Calu3 (cell line): ENCODE data around the gene ALDH1A2. TPM values are rescaled to one million over a fixed set of nuclear protein-coding genes. Genes with fewer than 3 reads are reported as not detected.

ENCODE experiments used
- BruUV-seq: library from RNA; stranded (reverse); fragments of 400-500 nt; replicated peaks from 2 replicates; lab custom pipeline; 2021; lab: Mats Ljungman, UMichigan
- CTCF ChIA-PET: fragments of 300-600 bp; sonication (Branson Sonifier 250); formaldehyde crosslinking; loops from one replicate; lab custom pipeline; 2022; ENCODE audit warnings: antibody characterized with exemption; lab: Charles Lee
- DNase-seq: peaks from one replicate; pipeline ENCODE4 v3.0.0; 2022
- H3K27ac Mint-ChIP-seq: one replicate; pipeline ENCODE4 v1.8.0; 2022; ENCODE audit warnings: mixed read lengths; ENCODE audit not compliant: unreplicated experiment
- H3K27me3 Mint-ChIP-seq: one replicate; pipeline ENCODE4 v1.8.0; 2022; ENCODE audit warnings: mixed read lengths; ENCODE audit not compliant: unreplicated experiment
- H3K36me3 Mint-ChIP-seq: one replicate; pipeline ENCODE4 v1.8.0; 2022; ENCODE audit warnings: mild to moderate bottlenecking, moderate library complexity, mixed read lengths; ENCODE audit not compliant: insufficient read depth, unreplicated experiment
- H3K4me1 Mint-ChIP-seq: one replicate; pipeline ENCODE4 v1.8.0; 2022; ENCODE audit warnings: mild to moderate bottlenecking, low read depth, mixed read lengths; ENCODE audit not compliant: unreplicated experiment
- H3K4me3 Mint-ChIP-seq: one replicate; pipeline ENCODE4 v1.8.0; 2022; ENCODE audit warnings: mild to moderate bottlenecking, low read depth, moderate library complexity, mixed read lengths; ENCODE audit not compliant: unreplicated experiment
- H3K9me3 Mint-ChIP-seq: one replicate; pipeline ENCODE4 v1.8.0; 2022; ENCODE audit warnings: low read depth, mixed read lengths; ENCODE audit not compliant: unreplicated experiment
- CTCF ChIP-seq: fragments of 200-600 bp; IDR thresholded peaks from one replicate; pipeline ENCODE4 v1.8.0; 2022; ENCODE audit warnings: antibody characterized with exemption; ENCODE audit not compliant: unreplicated experiment
- intact Hi-C: fragments of 100-400 bp; cut with micrococcal nuclease; formaldehyde crosslinking; loops from one replicate; pipeline ENCODE4 v1.10.0; 2022; ENCODE audit not compliant: unreplicated experiment
- total RNA-seq: library from RNA; stranded (reverse); gene quantifications from 2 replicates; pipeline ENCODE4 v1.2.3, GENCODE V29; 2022

The ALDH1A2 gene
- total RNA-seq, 1 experiment from 2014 or later = 219 TPM

- Mint-ChIP-seq H3K36me3 (no peaks in the 10 kb centered on the region), H3K4me1 (no peaks in the 10 kb centered on the region), H3K27ac (no peak overlapping the region), H3K9me3 (peaks cover 7% of the 10 kb centered on the region), H3K27me3 (no peaks in the 10 kb centered on the region), H3K4me3 (no peak overlapping the region)
- no peak for DNase-seq
- TF ChIP-seq CTCF = no peak
- no TSS peak for BruUV-seq
- CTCF ChIA-PET = interaction anchor here (0.8 kb wide), 1 partner anchor 34 kb away, joined by 4 read pairs; no protein-coding TSS in a partner anchor
- intact Hi-C loops = no loop called here
These were observed 46.2 kb upstream of the ALDH1A2 start for GRCh38 chr15:58111718-58112104.

GRCh38 chr15:58110999-58111717, 45.6 kb upstream of the ALDH1A2 start:
- Mint-ChIP-seq H3K4me1 (no peaks in the 10 kb centered on the region), H3K4me3 (no peak overlapping the region), H3K9me3 (peaks cover 7% of the 10 kb centered on the region), H3K36me3 (no peaks in the 10 kb centered on the region), H3K27ac (no peak overlapping the region), H3K27me3 (no peaks in the 10 kb centered on the region)
- DNase-seq = no peak
- CTCF ChIA-PET = interaction anchor here (0.8 kb wide), 1 partner anchor 34 kb away, joined by 4 read pairs; no protein-coding TSS in a partner anchor
- intact Hi-C loops = no loop called here
- BruUV-seq = no TSS peak
- TF ChIP-seq CTCF = no peak

- H3K4me1 Mint-ChIP-seq = no peaks in the 10 kb centered on the region
- BruUV-seq = no TSS peak
- H3K27ac Mint-ChIP-seq = no peak overlapping the region
- H3K36me3 Mint-ChIP-seq = no peaks in the 10 kb centered on the region
- no peak for DNase-seq
- no peak overlapping the region for H3K4me3 Mint-ChIP-seq
- peaks cover 7% of the 10 kb centered on the region for H3K27me3 Mint-ChIP-seq
- intact Hi-C loops = no loop called here
- no peak for TF ChIP-seq CTCF
- CTCF ChIA-PET = no interaction called here
- peaks cover 7% of the 10 kb centered on the region for H3K9me3 Mint-ChIP-seq
These were observed 43.9 kb upstream of the ALDH1A2 start for GRCh38 chr15:58109419-58109818.

- no peaks in the 10 kb centered on the region for H3K36me3 Mint-ChIP-seq
- H3K27me3 Mint-ChIP-seq = peaks cover 20% of the 10 kb centered on the region
- intact Hi-C loops = no loop called here
- CTCF ChIA-PET = no interaction called here
- DNase-seq = no peak
- TF ChIP-seq CTCF = no peak
- no peak overlapping the region for H3K27ac Mint-ChIP-seq
- peaks cover 6% of the 10 kb centered on the region for H3K9me3 Mint-ChIP-seq
- no TSS peak for BruUV-seq
- H3K4me1 Mint-ChIP-seq = no peaks in the 10 kb centered on the region
- no peak overlapping the region for H3K4me3 Mint-ChIP-seq
These were observed 42.6 kb upstream of the ALDH1A2 start for GRCh38 chr15:58108117-58108516.
